Endothelial cell of umbilical vein (primary cell): ENCODE results near the gene C11orf21. TPM values are rescaled to one million over a fixed set of nuclear protein-coding genes. Genes with fewer than 3 reads are reported as not detected.

Source experiments
- BruUV-seq: library from RNA; stranded (reverse); fragments of 400-500 nt; replicated peaks from 2 replicates; lab custom pipeline; 2021; lab: Mats Ljungman, UMichigan
- CTCF ChIA-PET: fragments of 300-600, 350-600 bp; sonication (Branson Sonifier 250); formaldehyde crosslinking; loops from one replicate; lab custom pipeline; 2021; ENCODE audit warnings: antibody characterized with exemption, inconsistent platforms; lab: Charles Lee
- POLR2A ChIA-PET: fragments of 300-600, 350-600 bp; sonication (Branson Sonifier 250); formaldehyde crosslinking; loops from one replicate; lab custom pipeline; 2021; ENCODE audit warnings: antibody characterized with exemption, inconsistent platforms; lab: Charles Lee
- DNase-seq: peaks from one replicate; pipeline ENCODE4 v3.0.0-alpha.2; 2011; ENCODE audit warnings: low read depth, low spot score
- FAIRE-seq: peaks from 2 replicates; lab custom pipeline; 2011; peaks lifted over from hg19 to GRCh38; lab: Jason Lieb, UNC
- H2AFZ ChIP-seq: 2 replicates; pipeline ENCODE4 v1.6.0; 2012; ENCODE audit warnings: low read depth, low read length, control low read depth, inconsistent platforms
- H3K27ac ChIP-seq: 2 replicates; pipeline ENCODE4 v1.5.1; 2011; ENCODE audit warnings: low read depth, mild to moderate bottlenecking, control low read depth, low read length, moderate library complexity; ENCODE audit not compliant: insufficient read depth
- H3K27me3 ChIP-seq, 2 experiments: 2 replicates each; pipeline versions ENCODE4 v1.6.0 to v1.6.1; 2011; ENCODE audit warnings: low read length in 2 of 2, mixed read lengths in 1 of 2; ENCODE audit not compliant: control insufficient read depth in 2 of 2, insufficient read depth in 2 of 2
- H3K36me3 ChIP-seq, 2 experiments: 2 replicates in 1 of 2; 3 replicates in 1 of 2; pipeline ENCODE4 v1.5.1; 2011; ENCODE audit warnings: low read length in 2 of 2, mild to moderate bottlenecking in 1 of 2, moderate library complexity in 1 of 2; ENCODE audit not compliant: control insufficient read depth in 2 of 2, insufficient read depth in 2 of 2; ENCODE audit errors: extremely low read depth in 1 of 2
- H3K4me1 ChIP-seq: 3 replicates; pipeline ENCODE4 v1.5.1; 2011; ENCODE audit warnings: mild to moderate bottlenecking, low read length; ENCODE audit not compliant: control insufficient read depth, insufficient read depth; ENCODE audit errors: extremely low read depth
- H3K4me2 ChIP-seq: 2 replicates; pipeline ENCODE4 v1.6.1; 2011; ENCODE audit warnings: low read length, control low read depth, mixed read lengths; ENCODE audit not compliant: insufficient read depth
- H3K4me3 ChIP-seq, 3 experiments: fragments of 200-600 bp in 1 of 3; sonication (generic), shearing (Covaris generic) in 1 of 3; replicated peaks in 1 of 3; 2 replicates each; pipeline ENCODE4 v1.5.1; 2011 to 2016; ENCODE audit warnings: control low read depth in 3 of 3, low read length in 3 of 3, mild to moderate bottlenecking in 2 of 3, inconsistent platforms in 1 of 3, low read depth in 1 of 3, moderate library complexity in 1 of 3; ENCODE audit not compliant: insufficient read depth in 1 of 3
- H3K79me2 ChIP-seq: 2 replicates; pipeline ENCODE4 v1.6.0; 2012; ENCODE audit warnings: low read length, inconsistent platforms; ENCODE audit not compliant: control insufficient read depth, insufficient read depth
- H3K9ac ChIP-seq: replicated peaks from 2 replicates; pipeline ENCODE3; 2011; ENCODE audit warnings: low read length, control low read depth; ENCODE audit not compliant: insufficient read depth; ENCODE audit errors: extremely low read depth
- H3K9me1 ChIP-seq: replicated peaks from 3 replicates; pipeline ENCODE4 v1.6.0; 2011; ENCODE audit warnings: mild to moderate bottlenecking, low read length; ENCODE audit not compliant: control insufficient read depth, insufficient read depth; ENCODE audit errors: extremely low read depth
- H3K9me3 ChIP-seq: replicated peaks from 2 replicates; pipeline ENCODE4 v1.5.1; 2012; ENCODE audit warnings: low read length, inconsistent platforms; ENCODE audit not compliant: control insufficient read depth, insufficient read depth
- H4K20me1 ChIP-seq: replicated peaks from 2 replicates; pipeline ENCODE3; 2011; ENCODE audit warnings: mild to moderate bottlenecking, low read length; ENCODE audit not compliant: control insufficient read depth, insufficient read depth; ENCODE audit errors: extremely low read depth
- CTCF ChIP-seq, 2 donors: IDR thresholded peaks; 1 replicate in 1 of 2; 2 replicates in 1 of 2; pipeline ENCODE4 v1.5.1; 2011; ENCODE audit warnings: low read length in 2 of 2, mild to moderate bottlenecking in 2 of 2, moderate library complexity in 2 of 2, control low read depth in 1 of 2, inconsistent platforms in 1 of 2, low read depth in 1 of 2; ENCODE audit not compliant: insufficient read depth in 1 of 2; ENCODE audit errors: extremely low read depth in 1 of 2
- EZH2 ChIP-seq: IDR thresholded peaks from 2 replicates; pipeline ENCODE4 v1.6.1; 2012; ENCODE audit warnings: borderline replicate concordance, low read depth, mild to moderate bottlenecking, moderate library complexity, low read length, inconsistent platforms; ENCODE audit not compliant: severe bottlenecking
- FOS ChIP-seq: IDR thresholded peaks from 2 replicates; pipeline ENCODE4 v1.6.1; 2011; ENCODE audit warnings: mild to moderate bottlenecking, low read length, moderate library complexity, borderline replicate concordance; ENCODE audit not compliant: insufficient read depth
- GATA2 ChIP-seq: IDR thresholded peaks from 2 replicates; pipeline ENCODE4 v1.7.0; 2011; ENCODE audit warnings: low read depth, mild to moderate bottlenecking, moderate library complexity, mixed read lengths, low read length; ENCODE audit not compliant: insufficient read length, insufficient read depth
- JUN ChIP-seq: IDR thresholded peaks from 2 replicates; pipeline ENCODE4 v1.6.1; 2011; ENCODE audit warnings: borderline replicate concordance, low read depth; ENCODE audit not compliant: insufficient read length, insufficient read depth
- MAX ChIP-seq: IDR thresholded peaks from 2 replicates; pipeline ENCODE4 v1.6.1; 2011; ENCODE audit not compliant: insufficient read depth, insufficient read length
- MYC ChIP-seq: IDR thresholded peaks from one replicate; pipeline ENCODE4 v1.6.1; 2011; ENCODE audit warnings: mild to moderate bottlenecking, low read depth, low read length
- POLR2A ChIP-seq: IDR thresholded peaks from 2 replicates; pipeline ENCODE4 v1.6.1; 2012; ENCODE audit warnings: low read depth, mild to moderate bottlenecking, control low read depth, low read length
- POLR2AphosphoS5 ChIP-seq: IDR thresholded peaks from 2 replicates; pipeline ENCODE4 v1.6.1; 2012; ENCODE audit warnings: low read depth, mild to moderate bottlenecking, control low read depth, low read length, moderate library complexity; ENCODE audit not compliant: insufficient read depth
- dilution Hi-C: fragments of 300-500 bp; cut with MboI; formaldehyde crosslinking; loops from one replicate; pipeline ENCODE4 v1.15.0; 2019; ENCODE audit warnings: low sequenced_read_pairs; ENCODE audit not compliant: extremely low pct_ligation_motif_present
- intact Hi-C: fragments of 100-400 bp; cut with micrococcal nuclease; formaldehyde crosslinking; loops from one replicate; pipeline ENCODE4 v1.10.0; 2022
- polyA plus RNA-seq, 4 experiments: library from polyadenylated mRNA; depleted of rRNA in 3 of 4; stranded (reverse) in 3 of 4; unstranded in 1 of 4; fragments of >200 nt; gene quantifications; 2 replicates each; pipeline versions ENCODE4 v1.2.1 to v1.2.3, GENCODE V29; 2011 to 2012; ENCODE audit warnings: missing spikeins in 1 of 4
- total RNA-seq: library from RNA; stranded (reverse); gene quantifications from 2 replicates; pipeline ENCODE4 v1.2.3, GENCODE V29; 2021

The C11orf21 gene
- total and polyA plus RNA-seq, 2 donors (not counting 3 experiments of a cell fraction or from before 2014, with no cell fraction given): not detected

GRCh38 chr11:2330696-2331095 is 29.0 kb upstream of the C11orf21 start:
- Histone ChIP-seq H3K36me3 (no peaks in the 10 kb centered on the region), H3K4me2 (no peak overlapping the region), H3K4me1 (no peaks in the 10 kb centered on the region), H3K27me3 (no peaks in the 10 kb centered on the region), H4K20me1 (no peaks in the 10 kb centered on the region), H3K9me3 (no peaks in the 10 kb centered on the region), H3K9me1 (no peaks in the 10 kb centered on the region), H2AFZ (no peak overlapping the region), H3K4me3 (no peak overlapping the region), H3K27ac (no peak overlapping the region), H3K79me2 (no peaks in the 10 kb centered on the region), H3K9ac (no peak overlapping the region)
- no peak for FAIRE-seq
- ChIA-PET CTCF (no interaction called here), POLR2A (no interaction called here)
- DNase-seq: no peak
- dilution Hi-C loops: no loop called here
- TF ChIP-seq POLR2AphosphoS5 (no peak), EZH2 (no peak), JUN (no peak), MYC (no peak), POLR2A (no peak), FOS (no peak), MAX (no peak), GATA2 (no peak), CTCF (IDR thresholded peaks at IDR 0.05; ENCODE audit: extremely low read depth in 1 of 2, insufficient read depth in 1 of 2, low read depth in 1 of 2, low read length in 2 of 2) (no peak)
- no TSS peak for BruUV-seq
- intact Hi-C loops: no loop called here
